ENCODE results near the gene LASP1. TPM values are rescaled to one million over a fixed set of nuclear protein-coding genes. Genes with fewer than 3 reads are reported as not detected.

Gene LASP1
- polyA plus RNA-seq, 1 of the 3 experiments (the other 2 are of a cell fraction), result 102 TPM

GRCh38 chr17:38873640-38874380, 4.0 kb downstream of the LASP1 start:
- no peak overlapping the region; a peak in 1 of 4 replicates for H3K4me3 ChIP-seq (ENCODE audit: low read depth in 2 of 2, low read length in 1 of 2)
- 64% methylated on average over 9 of the region's 9 CpGs for WGBS (ENCODE audit: low lambda C conversion rate)
- peaks cover 34 to 39% of the 10 kb centered on the region in 2 experiments; a peak in 3 of 4 replicates for H3K4me1 ChIP-seq (ENCODE audit: control insufficient read depth in 1 of 2, insufficient read depth in 2 of 2, low read depth in 1 of 2, low read length in 1 of 2)
- peaks cover 17% of the 10 kb centered on the region for H3F3A ChIP-seq (replicated peaks; ENCODE audit: insufficient read depth)
- peak overlapping the region; percentile 31; the same call in 1 of the 2 replicates for H3K9ac ChIP-seq
- peaks cover 76% of the 10 kb centered on the region for H4K20me1 ChIP-seq (ENCODE audit: insufficient read depth)
- H2AFZ ChIP-seq (ENCODE audit: low read depth), result no peak overlapping the region
- H3K9me2 ChIP-seq, result no peaks in the 10 kb centered on the region
- H3K36me3 ChIP-seq (replicated peaks in 1 of 2; ENCODE audit: control insufficient read depth in 1 of 2, insufficient read depth in 2 of 2, low read length in 1 of 2), result peaks cover 10 to 21% of the 10 kb centered on the region in 2 experiments
- H3K79me2 ChIP-seq (ENCODE audit: insufficient read depth), result peaks cover 89% of the 10 kb centered on the region
- H3K4me2 ChIP-seq, result peak overlapping the region; percentile 95
- CTCF ChIA-PET, result interaction anchor here (1.1 to 1.4 kb wide), 2 partner anchors 50 to 370 kb away, joined by 3 read pairs; no protein-coding TSS in a partner anchor
- no peak for TF ChIP-seq PBX3 (IDR thresholded peaks at IDR 0.05)
- no peak for TF ChIP-seq REST (IDR thresholded peaks at IDR 0.05; ENCODE audit: low read depth, low read length)
- no peak for TF ChIP-seq YY1 (IDR thresholded peaks at IDR 0.05; ENCODE audit: low read depth)
- TF ChIP-seq GABPA (IDR thresholded peaks at IDR 0.05; ENCODE audit: low read depth), result no peak
- no peak for TF ChIP-seq MAX (IDR thresholded peaks at IDR 0.05; ENCODE audit: low read depth)
- no peak for TF ChIP-seq RCOR1 (IDR thresholded peaks at IDR 0.05; ENCODE audit: low read length)
- no peak for TF ChIP-seq TCF12 (IDR thresholded peaks at IDR 0.05)
- no peak for TF ChIP-seq NFIC (IDR thresholded peaks at IDR 0.05; ENCODE audit: borderline replicate concordance)
- TF ChIP-seq MXI1 (IDR thresholded peaks at IDR 0.05; ENCODE audit: low read depth, low read length), result no peak
- TF ChIP-seq NRF1 (IDR thresholded peaks at IDR 0.05; ENCODE audit: low read depth, low read length), result no peak
- no peak for TF ChIP-seq RAD21 (IDR thresholded peaks at IDR 0.05; ENCODE audit: low read length)
- TF ChIP-seq TEAD4 (IDR thresholded peaks at IDR 0.05; ENCODE audit: borderline replicate concordance, insufficient read depth), result no peak
- POLR2A ChIA-PET, result no interaction called here
- no peak for DNase-seq
- H3K9me3 ChIP-seq, result no peaks in the 10 kb centered on the region
- H3K27me3 ChIP-seq (ENCODE audit: insufficient read depth), result no peaks in the 10 kb centered on the region
- no peak overlapping the region; a peak in 1 of 4 replicates for H3K27ac ChIP-seq (ENCODE audit: low read depth in 2 of 2, low read length in 1 of 2)

Data from SK-N-SH (cell line).